ENCODE results near the gene ZGPAT.

Gene ZGPAT

DNA sequence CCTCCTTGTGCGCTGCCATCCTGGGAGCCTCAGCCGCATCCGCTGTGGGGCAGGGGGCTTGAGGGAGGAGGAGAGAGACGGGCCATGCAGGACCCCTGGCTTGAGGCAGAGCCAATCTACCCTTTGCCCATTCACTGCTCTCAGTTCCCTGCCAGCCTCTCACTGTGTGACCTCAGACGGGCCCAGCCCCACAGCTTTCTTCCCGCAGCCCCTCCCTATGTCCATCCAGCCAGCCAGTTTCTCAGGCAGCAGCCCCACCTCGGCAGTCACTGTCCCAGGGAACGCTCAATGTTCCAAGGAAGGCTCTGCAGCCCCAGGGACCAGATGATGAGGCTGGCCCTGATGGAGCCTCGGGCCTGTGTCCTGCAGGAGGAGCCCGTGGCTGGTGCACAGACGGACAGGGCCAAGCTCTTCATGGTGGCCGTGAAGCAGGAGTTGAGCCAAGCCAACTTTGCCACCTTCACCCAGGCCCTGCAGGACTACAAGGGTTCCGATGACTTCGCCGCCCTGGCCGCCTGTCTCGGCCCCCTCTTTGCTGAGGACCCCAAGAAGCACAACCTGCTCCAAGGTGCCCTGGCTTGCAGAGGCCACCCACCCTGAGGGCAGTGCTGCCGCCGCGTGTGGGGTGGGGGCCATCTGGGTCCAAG lies 15.3 kb upstream of the ZGPAT start:
- DNase-seq (ENCODE audit: low read depth in 1 of 2, low spot score in 1 of 2), result no peak

DNA sequence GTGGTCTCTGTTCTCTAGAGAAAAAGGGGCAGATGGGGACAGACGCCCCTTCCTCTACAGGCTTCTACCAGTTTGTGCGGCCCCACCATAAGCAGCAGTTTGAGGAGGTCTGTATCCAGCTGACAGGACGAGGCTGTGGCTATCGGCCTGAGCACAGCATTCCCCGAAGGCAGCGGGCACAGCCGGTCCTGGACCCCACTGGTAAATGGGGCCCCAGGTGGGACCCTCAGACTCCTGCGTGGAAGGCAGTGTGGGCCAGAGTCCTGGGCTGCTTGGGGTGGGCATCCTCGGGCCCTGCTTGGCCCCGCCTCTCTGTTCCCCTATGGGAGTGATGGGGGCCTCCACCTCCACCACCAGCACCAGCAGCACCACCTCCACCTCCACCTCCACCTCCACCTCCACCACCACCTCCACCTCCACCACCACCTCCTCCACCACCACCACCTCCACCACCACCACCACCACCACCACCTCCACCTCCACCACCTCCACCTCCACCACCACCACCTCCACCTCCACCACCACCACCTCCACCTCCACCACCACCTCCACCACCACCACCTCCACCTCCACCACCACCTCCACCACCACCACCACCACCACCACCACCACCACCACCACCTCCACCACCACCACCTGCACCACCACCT lies 14.6 kb upstream of the ZGPAT start:
- DNase-seq (ENCODE audit: low read depth in 1 of 2, low spot score in 1 of 2), result no peak

GRCh38 chr20:63693733-63694583 lies 13.9 kb upstream of the ZGPAT start:
- no peak for DNase-seq (ENCODE audit: low read depth in 1 of 2, low spot score in 1 of 2)

DNA sequence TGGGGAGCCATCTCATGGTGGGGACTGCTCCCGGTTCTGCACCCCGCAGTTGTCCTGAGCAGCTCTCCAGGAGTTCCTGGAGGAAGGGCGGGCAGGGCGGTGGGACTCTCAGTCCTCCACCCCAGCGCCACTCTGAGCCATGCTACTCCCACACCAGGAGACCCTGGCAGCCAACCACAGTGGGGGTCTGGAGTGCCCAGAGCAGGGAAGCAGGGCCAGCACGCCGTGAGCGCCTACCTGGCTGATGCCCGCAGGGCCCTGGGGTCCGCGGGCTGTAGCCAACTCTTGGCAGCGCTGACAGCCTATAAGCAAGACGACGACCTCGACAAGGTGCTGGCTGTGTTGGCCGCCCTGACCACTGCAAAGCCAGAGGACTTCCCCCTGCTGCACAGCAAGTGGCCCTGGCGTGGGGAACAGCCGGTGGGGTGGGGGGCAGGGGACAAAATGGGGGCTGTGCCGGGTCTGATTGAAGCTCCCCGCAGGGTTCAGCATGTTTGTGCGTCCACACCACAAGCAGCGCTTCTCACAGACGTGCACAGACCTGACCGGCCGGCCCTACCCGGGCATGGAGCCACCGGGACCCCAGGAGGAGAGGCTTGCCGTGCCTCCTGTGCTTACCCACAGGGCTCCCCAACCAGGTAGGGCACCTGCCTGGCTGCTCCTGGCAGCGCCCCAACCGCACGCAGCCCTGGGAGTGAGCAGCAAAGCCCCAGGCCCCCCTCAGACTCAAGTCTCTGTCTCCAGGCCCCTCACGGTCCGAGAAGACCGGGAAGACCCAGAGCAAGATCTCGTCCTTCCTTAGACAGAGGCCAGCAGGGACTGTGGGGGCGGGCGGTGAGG lies 13.0 kb upstream of the ZGPAT start:
- no peak for DNase-seq (ENCODE audit: low read depth in 1 of 2, low spot score in 1 of 2)

- DNase-seq (ENCODE audit: low read depth in 1 of 2, low spot score in 1 of 2), result no peak
These were observed 12.2 kb upstream of the ZGPAT start for GRCh38 chr20:63695424-63696305.

GRCh38 chr20:63696306-63696627 lies 11.6 kb upstream of the ZGPAT start:
- DNase-seq (ENCODE audit: low read depth in 1 of 2, low spot score in 1 of 2), result no peak

DNA sequence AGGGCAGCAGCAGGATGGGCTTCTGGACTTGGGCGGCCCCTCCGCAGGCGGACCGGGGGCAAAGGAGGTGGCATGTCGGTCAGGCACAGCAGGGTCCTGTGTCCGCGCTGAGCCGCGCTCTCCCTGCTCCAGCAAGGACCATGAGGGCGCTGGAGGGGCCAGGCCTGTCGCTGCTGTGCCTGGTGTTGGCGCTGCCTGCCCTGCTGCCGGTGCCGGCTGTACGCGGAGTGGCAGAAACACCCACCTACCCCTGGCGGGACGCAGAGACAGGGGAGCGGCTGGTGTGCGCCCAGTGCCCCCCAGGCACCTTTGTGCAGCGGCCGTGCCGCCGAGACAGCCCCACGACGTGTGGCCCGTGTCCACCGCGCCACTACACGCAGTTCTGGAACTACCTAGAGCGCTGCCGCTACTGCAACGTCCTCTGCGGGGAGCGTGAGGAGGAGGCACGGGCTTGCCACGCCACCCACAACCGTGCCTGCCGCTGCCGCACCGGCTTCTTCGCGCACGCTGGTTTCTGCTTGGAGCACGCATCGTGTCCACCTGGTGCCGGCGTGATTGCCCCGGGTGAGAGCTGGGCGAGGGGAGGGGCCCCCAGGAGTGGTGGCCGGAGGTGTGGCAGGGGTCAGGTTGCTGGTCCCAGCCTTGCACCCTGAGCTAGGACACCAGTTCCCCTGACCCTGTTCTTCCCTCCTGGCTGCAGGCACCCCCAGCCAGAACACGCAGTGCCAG lies 11.0 kb upstream of the ZGPAT start, which contains the start of gene TNFRSF6B:
Gene TNFRSF6B (plus strand): TSS at position 25 of the 729 bp plus-strand sequence. CDS start 116 bp downstream, at position 141.
- no peak for DNase-seq (ENCODE audit: low read depth in 1 of 2, low spot score in 1 of 2)

DNA sequence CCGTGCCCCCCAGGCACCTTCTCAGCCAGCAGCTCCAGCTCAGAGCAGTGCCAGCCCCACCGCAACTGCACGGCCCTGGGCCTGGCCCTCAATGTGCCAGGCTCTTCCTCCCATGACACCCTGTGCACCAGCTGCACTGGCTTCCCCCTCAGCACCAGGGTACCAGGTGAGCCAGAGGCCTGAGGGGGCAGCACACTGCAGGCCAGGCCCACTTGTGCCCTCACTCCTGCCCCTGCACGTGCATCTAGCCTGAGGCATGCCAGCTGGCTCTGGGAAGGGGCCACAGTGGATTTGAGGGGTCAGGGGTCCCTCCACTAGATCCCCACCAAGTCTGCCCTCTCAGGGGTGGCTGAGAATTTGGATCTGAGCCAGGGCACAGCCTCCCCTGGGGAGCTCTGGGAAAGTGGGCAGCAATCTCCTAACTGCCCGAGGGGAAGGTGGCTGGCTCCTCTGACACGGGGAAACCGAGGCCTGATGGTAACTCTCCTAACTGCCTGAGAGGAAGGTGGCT lies 10.4 kb upstream of the ZGPAT start:
- no peak for DNase-seq (ENCODE audit: low read depth in 1 of 2, low spot score in 1 of 2)

- no peak for DNase-seq (ENCODE audit: low read depth in 1 of 2, low spot score in 1 of 2)
These were observed 9.8 kb upstream of the ZGPAT start for GRCh38 chr20:63697868-63698545.

DNA sequence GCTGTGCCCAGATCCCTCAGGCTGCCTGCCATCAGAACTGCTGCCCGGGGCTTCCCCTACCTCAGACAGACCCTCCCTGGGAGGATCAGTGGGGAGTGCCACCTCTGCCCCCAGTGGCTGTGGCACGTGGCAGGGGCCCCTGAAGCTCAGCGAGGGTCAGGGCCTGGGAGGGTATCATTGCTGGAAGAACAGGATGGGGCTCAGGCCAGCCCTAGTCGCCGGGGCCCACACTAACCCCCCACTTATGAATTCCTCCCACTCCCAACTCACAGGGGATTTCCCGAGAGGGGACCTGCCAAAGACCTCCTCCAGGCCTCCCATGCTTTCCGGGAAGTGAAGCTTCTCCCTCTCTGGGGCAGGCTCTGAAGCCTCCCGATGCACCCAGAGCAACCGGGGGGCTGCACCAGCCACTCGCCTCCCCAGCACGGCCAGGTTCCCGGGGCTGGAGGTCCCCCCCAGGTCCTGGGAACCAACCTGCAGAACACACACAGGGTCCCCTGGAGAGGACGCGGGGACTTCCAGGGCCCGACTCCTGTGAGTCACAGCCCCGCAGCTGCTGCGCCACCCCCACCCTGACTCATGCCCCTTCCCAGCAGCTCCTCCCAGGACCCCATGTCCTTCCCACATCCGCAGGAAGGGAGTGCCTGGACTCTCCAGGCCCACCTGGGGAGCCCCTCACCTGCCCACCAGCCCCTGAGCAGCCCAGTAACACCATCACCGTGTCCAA lies 8.9 kb upstream of the ZGPAT start:
- DNase-seq (ENCODE audit: low read depth in 1 of 2, low spot score in 1 of 2), result peak in 1 of 2 donors; percentile 44

DNA sequence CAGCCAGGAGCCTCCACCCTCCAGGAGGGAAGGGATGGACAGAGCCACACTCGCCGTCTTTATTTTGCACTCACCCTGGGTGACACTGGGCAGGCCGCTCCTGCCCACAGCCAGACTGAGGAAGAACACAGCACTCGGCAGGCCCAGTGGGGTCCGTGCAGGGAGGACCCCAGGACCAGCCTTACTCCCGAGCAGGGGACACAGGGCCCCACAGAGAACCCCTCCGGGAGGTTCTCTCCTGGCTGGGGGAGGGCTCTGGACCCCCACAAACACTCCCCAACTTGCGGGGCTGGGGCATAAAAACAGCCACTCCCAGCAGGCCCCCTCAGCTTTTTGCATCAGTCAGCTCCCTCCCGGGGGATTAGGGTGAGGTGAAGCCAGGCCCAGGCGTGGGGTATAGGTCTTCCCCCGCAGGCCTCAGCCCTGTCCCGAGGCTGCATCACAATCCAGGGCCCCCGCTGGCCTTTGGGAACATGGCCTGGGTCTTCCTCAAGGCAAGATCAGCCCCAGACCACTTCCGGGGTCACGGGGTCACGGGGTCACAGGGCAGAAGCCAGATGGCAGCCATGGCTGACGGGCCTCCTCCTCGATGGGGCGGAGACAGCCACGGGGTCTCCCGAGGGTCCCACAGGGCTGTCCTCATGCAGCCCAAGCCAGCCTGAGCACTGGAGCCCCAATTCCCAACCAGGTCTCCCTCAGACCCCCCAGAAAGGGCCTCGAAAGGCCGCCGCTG lies 8.2 kb upstream of the ZGPAT start:
- no peak for DNase-seq (ENCODE audit: low read depth in 1 of 2, low spot score in 1 of 2)

DNA sequence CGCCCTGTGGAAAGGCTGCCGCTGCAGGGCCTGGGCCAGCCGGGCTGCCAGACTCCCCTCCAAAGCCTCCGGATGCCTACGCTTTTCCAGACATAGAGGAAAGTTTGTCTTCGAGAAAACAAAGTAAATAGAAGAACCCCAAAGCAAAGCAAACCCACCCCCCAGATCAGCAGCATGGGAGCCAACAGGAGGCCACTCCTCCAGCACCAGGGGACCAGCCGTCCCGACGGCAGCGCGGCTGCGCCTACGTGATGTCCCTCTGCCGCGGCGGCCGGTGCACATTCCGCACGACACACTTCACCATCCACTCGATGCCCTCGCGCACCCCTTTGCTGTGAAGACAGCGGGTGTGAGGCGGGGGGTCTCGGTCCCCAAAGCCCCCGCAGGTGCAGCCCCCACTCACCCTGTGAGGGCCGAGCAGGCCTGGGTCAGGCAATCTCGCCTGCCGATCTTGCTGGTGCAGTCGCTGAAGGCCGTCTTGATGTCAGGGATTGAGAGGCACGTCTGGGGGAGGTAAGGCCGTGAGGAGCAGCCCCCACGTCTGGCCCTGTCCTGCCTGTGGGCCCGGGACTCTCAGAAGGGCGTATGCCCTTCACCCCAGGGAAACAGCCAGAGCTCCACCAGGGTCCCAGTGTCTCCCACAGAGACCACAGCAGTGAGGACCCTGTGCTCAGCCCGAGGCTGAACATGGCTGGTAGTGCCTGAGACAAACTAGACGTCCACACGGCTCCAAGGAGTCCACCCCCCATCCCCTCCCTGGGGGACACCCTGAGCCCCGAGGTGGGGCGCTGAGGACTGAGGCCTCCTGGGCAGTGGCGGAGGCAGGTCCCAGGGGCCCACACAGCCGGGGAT lies 7.4 kb upstream of the ZGPAT start:
- no peak for DNase-seq (ENCODE audit: low read depth in 1 of 2, low spot score in 1 of 2)

- no peak for DNase-seq (ENCODE audit: low read depth in 1 of 2, low spot score in 1 of 2)
These were observed 6.8 kb upstream of the ZGPAT start for GRCh38 chr20:63701051-63701328.

- no peak for DNase-seq (ENCODE audit: low read depth in 1 of 2, low spot score in 1 of 2)
These were observed 6.4 kb upstream of the ZGPAT start for GRCh38 chr20:63701329-63702035.

GRCh38 chr20:63702036-63702665 lies 5.7 kb upstream of the ZGPAT start:
- no peak for DNase-seq (ENCODE audit: low read depth in 1 of 2, low spot score in 1 of 2)

All from stimulated activated CD4-positive, alpha-beta T cell treated with anti-CD3 and anti-CD28 coated beads, Interleukin-15, amount 100 ng/mL, for 1 hour (primary cell).